ENCODE measurements around the gene PARL. TPM values are rescaled to one million over a fixed set of nuclear protein-coding genes. Genes with fewer than 3 reads are reported as not detected.

The PARL gene
- total RNA-seq, 1 experiment from 2014 or later: 69.7 TPM

DNA sequence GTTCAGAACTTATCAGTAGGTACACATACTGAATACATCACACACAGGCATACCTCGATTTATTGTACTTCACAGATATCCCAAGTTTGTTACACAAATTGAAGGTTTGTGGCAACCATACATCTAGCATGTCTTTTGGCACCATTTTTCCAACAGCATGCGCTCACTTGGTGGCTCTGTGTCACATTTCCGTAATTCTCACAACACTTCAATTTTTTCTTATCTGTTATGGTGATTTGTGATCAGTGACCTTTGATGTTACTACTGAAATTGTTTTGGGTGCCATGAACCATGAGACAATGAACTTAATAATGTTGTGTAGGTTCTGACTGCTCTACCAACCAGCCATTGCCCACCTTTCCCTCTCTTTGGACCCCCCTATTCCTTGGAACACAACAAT, 10.8 kb downstream of the PARL start:
- H4K20me1 ChIP-seq (ENCODE audit: insufficient read depth): no peaks in the 10 kb centered on the region
- ChIA-PET RAD21 (ENCODE audit: low non-redundant PET in 1 of 2, low total read pairs in 2 of 2, uncharacterized antibody in 2 of 2, unreplicated experiment in 2 of 2) (no interaction called here), CTCF (interaction anchor here (0.9 kb wide), 1 partner anchor 10 kb away, joined by 3 read pairs; no protein-coding TSS in a partner anchor), POLR2A (no interaction called here)
- no peak for TF ChIP-seq FOSL1 (IDR thresholded peaks at IDR 0.05; ENCODE audit: low read depth)
- TF ChIP-seq, protein P1, sequence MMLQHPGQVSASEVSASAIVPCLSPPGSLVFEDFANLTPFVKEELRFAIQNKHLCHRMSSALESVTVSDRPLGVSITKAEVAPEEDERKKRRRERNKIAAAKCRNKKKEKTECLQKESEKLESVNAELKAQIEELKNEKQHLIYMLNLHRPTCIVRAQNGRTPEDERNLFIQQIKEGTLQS (IDR thresholded peaks at IDR 0.05): no peak
- no peak for TF ChIP-seq EZH2 (IDR thresholded peaks at IDR 0.05)
- no peak for TF ChIP-seq POLR2AphosphoS5 (IDR thresholded peaks at IDR 0.05; ENCODE audit: low read depth, low read length)
- TF ChIP-seq, protein P2, sequence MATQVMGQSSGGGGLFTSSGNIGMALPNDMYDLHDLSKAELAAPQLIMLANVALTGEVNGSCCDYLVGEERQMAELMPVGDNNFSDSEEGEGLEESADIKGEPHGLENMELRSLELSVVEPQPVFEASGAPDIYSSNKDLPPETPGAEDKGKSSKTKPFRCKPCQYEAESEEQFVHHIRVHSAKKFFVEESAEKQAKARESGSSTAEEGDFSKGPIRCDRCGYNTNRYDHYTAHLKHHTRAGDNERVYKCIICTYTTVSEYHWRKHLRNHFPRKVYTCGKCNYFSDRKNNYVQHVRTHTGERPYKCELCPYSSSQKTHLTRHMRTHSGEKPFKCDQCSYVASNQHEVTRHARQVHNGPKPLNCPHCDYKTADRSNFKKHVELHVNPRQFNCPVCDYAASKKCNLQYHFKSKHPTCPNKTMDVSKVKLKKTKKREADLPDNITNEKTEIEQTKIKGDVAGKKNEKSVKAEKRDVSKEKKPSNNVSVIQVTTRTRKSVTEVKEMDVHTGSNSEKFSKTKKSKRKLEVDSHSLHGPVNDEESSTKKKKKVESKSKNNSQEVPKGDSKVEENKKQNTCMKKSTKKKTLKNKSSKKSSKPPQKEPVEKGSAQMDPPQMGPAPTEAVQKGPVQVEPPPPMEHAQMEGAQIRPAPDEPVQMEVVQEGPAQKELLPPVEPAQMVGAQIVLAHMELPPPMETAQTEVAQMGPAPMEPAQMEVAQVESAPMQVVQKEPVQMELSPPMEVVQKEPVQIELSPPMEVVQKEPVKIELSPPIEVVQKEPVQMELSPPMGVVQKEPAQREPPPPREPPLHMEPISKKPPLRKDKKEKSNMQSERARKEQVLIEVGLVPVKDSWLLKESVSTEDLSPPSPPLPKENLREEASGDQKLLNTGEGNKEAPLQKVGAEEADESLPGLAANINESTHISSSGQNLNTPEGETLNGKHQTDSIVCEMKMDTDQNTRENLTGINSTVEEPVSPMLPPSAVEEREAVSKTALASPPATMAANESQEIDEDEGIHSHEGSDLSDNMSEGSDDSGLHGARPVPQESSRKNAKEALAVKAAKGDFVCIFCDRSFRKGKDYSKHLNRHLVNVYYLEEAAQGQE (IDR thresholded peaks at IDR 0.05; ENCODE audit: low read depth): no peak
- no peak for TF ChIP-seq CEBPB (IDR thresholded peaks at IDR 0.05; ENCODE audit: low read depth)
- no peak for TF ChIP-seq SP1 (IDR thresholded peaks at IDR 0.05; ENCODE audit: low read depth)
- no peak for TF ChIP-seq SRF (IDR thresholded peaks at IDR 0.05; ENCODE audit: low read depth)
- TF ChIP-seq, protein P3, sequence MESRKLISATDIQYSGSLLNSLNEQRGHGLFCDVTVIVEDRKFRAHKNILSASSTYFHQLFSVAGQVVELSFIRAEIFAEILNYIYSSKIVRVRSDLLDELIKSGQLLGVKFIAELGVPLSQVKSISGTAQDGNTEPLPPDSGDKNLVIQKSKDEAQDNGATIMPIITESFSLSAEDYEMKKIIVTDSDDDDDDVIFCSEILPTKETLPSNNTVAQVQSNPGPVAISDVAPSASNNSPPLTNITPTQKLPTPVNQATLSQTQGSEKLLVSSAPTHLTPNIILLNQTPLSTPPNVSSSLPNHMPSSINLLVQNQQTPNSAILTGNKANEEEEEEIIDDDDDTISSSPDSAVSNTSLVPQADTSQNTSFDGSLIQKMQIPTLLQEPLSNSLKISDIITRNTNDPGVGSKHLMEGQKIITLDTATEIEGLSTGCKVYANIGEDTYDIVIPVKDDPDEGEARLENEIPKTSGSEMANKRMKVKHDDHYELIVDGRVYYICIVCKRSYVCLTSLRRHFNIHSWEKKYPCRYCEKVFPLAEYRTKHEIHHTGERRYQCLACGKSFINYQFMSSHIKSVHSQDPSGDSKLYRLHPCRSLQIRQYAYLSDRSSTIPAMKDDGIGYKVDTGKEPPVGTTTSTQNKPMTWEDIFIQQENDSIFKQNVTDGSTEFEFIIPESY (IDR thresholded peaks at IDR 0.05; ENCODE audit: extremely low read depth, insufficient replicate concordance, low read length): no peak
- TF ChIP-seq TCF7L2 (IDR thresholded peaks at IDR 0.05; ENCODE audit: borderline replicate concordance, extremely low read depth, insufficient read depth, insufficient read length): no peak
- no peak for TF ChIP-seq EGR1 (IDR thresholded peaks at IDR 0.05; ENCODE audit: low read depth)
- no peak overlapping the region for H3K9ac ChIP-seq (ENCODE audit: low read length)
- no peak overlapping the region for H3K4me2 ChIP-seq (ENCODE audit: low read length)
- ATAC-seq (no peak), DNase-seq (ENCODE audit: low read depth, low spot score) (no peak)
- no peaks in the 10 kb centered on the region for H3K9me2 ChIP-seq (ENCODE audit: insufficient read depth)
- no TSS peak for BruUV-seq (replicated peaks)
- no peak overlapping the region for H2AFZ ChIP-seq (ENCODE audit: low read depth, low read length, poor library complexity, severe bottlenecking)
- H3K79me2 ChIP-seq (ENCODE audit: insufficient read depth, low read length): peaks cover 95% of the 10 kb centered on the region
- H3K4me1 ChIP-seq (ENCODE audit: control insufficient read depth in 1 of 2, insufficient read depth in 2 of 2, low read length in 2 of 2): peaks cover 0 to 9% of the 10 kb centered on the region in 2 experiments; a peak in 2 of 4 replicates
- 0 out of 4 replicates have a peak, but pooled peaks cover 0 to 2% of the 10 kb centered on the region in 2 experiments for H3K36me3 ChIP-seq (ENCODE audit: control insufficient read depth in 1 of 2, insufficient read depth in 2 of 2, low read length in 2 of 2)
- intact Hi-C loops (cut with micrococcal nuclease): no loop called here
- H3K27ac ChIP-seq (ENCODE audit: low read depth, low read length): no peak overlapping the region
- H3K9me3 ChIP-seq (ENCODE audit: control insufficient read depth in 1 of 2, insufficient read depth in 1 of 2, low read depth in 1 of 2, low read length in 2 of 2): no peaks in the 10 kb centered on the region
- no peaks in the 10 kb centered on the region for H3K27me3 ChIP-seq (ENCODE audit: insufficient read depth, low read length)
- H3K4me3 ChIP-seq (replicated peaks in 1 of 2; ENCODE audit: low read depth in 1 of 2, low read length in 2 of 2): no peak overlapping the region

Data from HCT116 (cell line).